Thyroid gland (tissue), 4 donors: ENCODE data around the gene FNDC3B. TPM values are rescaled to one million over a fixed set of nuclear protein-coding genes. Genes with fewer than 3 reads are reported as not detected.

Experiments
- DNase-seq, 2 donors: peaks; one replicate each; pipeline ENCODE4 v3.0.0-alpha.2; 2019
- H3K27ac ChIP-seq, 3 donors: fragments of 200-600 bp; sonication (generic); 1 replicate in 2 of 3; 2 replicates in 1 of 3; pipeline ENCODE4 v1.5.1; 2016 to 2019; ENCODE audit warnings: mild to moderate bottlenecking in 1 of 3, moderate library complexity in 1 of 3
- H3K27me3 ChIP-seq: fragments of 200-600 bp; sonication (generic); one replicate; pipeline ENCODE4 v1.5.1; 2019
- H3K36me3 ChIP-seq, 2 donors: fragments of 200-600 bp; sonication (generic); one replicate each; pipeline ENCODE4 v1.5.1; 2016 to 2019
- H3K4me1 ChIP-seq, 2 donors: fragments of 200-600 bp; sonication (generic); one replicate each; pipeline ENCODE4 v1.5.1; 2017 to 2019
- H3K4me3 ChIP-seq, 3 donors: fragments of 200-600 bp; sonication (generic); replicated peaks in 1 of 3; 1 replicate in 2 of 3; 2 replicates in 1 of 3; pipeline ENCODE4 v1.5.1; 2016; ENCODE audit warnings: mild to moderate bottlenecking in 1 of 3
- H3K9me3 ChIP-seq: fragments of 200-600 bp; sonication (generic); one replicate; pipeline ENCODE4 v1.5.1; 2017
- CTCF ChIP-seq, 6 experiments: fragments of 200-600 bp in 3 of 6; fragments of 450-650 bp in 3 of 6; sonication (generic) in 3 of 6; IDR thresholded peaks; one replicate each; pipeline ENCODE4 v1.5.1; 2016 to 2019; ENCODE audit warnings: antibody characterized with exemption in 6 of 6, mild to moderate bottlenecking in 2 of 6, inconsistent platforms in 1 of 6, moderate library complexity in 1 of 6
- POLR2A ChIP-seq, 2 donors: fragments of 450-650 bp; IDR thresholded peaks; one replicate each; pipeline ENCODE4 v1.6.1; 2017; ENCODE audit warnings: antibody characterized with exemption in 2 of 2, mild to moderate bottlenecking in 2 of 2, moderate library complexity in 1 of 2
- WGBS, 2 donors: methylation state at CpG; one replicate each; pipeline ENCODE4 v1.1.5; 2017; 5-methylcytosine and 5-hydroxymethylcytosine counted together
- intact Hi-C: fragments of 100-400 bp; cut with DNase I; formaldehyde crosslinking; loops from one replicate; pipeline ENCODE4 v1.15.1; 2023
- total RNA-seq, 4 donors: library from RNA; depleted of rRNA; stranded (reverse); fragments of >200 nt; gene quantifications; one replicate each; pipeline ENCODE4 v1.2.3, GENCODE V29; 2016

The FNDC3B gene
- total RNA-seq, 4 donors from 2014 or later, result 118 to 172 (median 146) TPM

- peaks cover 10 to 21% of the 10 kb centered on the region in 2 donors for H3K4me1 ChIP-seq
- intact Hi-C loops, result no loop called here
- no peak overlapping the region for H3K27ac ChIP-seq
Observed at GRCh38 chr3:172271386-172271976, 232.1 kb downstream of the FNDC3B start.

GRCh38 chr3:172272698-172273097 lies 233.3 kb downstream of the FNDC3B start:
- H3K9me3 ChIP-seq, result no peaks in the 10 kb centered on the region
- no peak for DNase-seq
- intact Hi-C loops, result no loop called here
- H3K27me3 ChIP-seq, result no peaks in the 10 kb centered on the region
- H3K4me1 ChIP-seq, result peaks cover 11 to 21% of the 10 kb centered on the region in 2 donors
- H3K36me3 ChIP-seq, result no peaks in the 10 kb centered on the region
- H3K4me3 ChIP-seq, result no peak overlapping the region
- WGBS, 2 donors, result 90 to 91% methylated on average over 2 of the region's 2 CpGs
- no peak overlapping the region for H3K27ac ChIP-seq
- TF ChIP-seq CTCF (IDR thresholded peaks at IDR 0.05), result no peak
- TF ChIP-seq POLR2A (IDR thresholded peaks at IDR 0.05), result no peak

More at GRCh38 chr3:172271386-172271976, 232.1 kb downstream of the FNDC3B start:
- no peaks in the 10 kb centered on the region for H3K9me3 ChIP-seq
- no peak for DNase-seq
- H3K27me3 ChIP-seq, result no peaks in the 10 kb centered on the region
- H3K4me3 ChIP-seq, result no peak overlapping the region
- H3K36me3 ChIP-seq, result no peaks in the 10 kb centered on the region
- 95% methylated on average over 9 of the region's 9 CpGs for WGBS, 2 donors
- TF ChIP-seq POLR2A (IDR thresholded peaks at IDR 0.05), result no peak
- no peak for TF ChIP-seq CTCF (IDR thresholded peaks at IDR 0.05)

- WGBS, 2 donors, result 98% methylated on average over 1 of the region's 1 CpG
- peak overlapping the region in 1 of 3 donors; percentile 5 for H3K27ac ChIP-seq
- no peak for DNase-seq
- H3K4me1 ChIP-seq, result peaks cover 18 to 27% of the 10 kb centered on the region in 2 donors
- H3K4me3 ChIP-seq, result no peak overlapping the region
- H3K36me3 ChIP-seq, result no peaks in the 10 kb centered on the region
- intact Hi-C loops, result no loop called here
- TF ChIP-seq CTCF (IDR thresholded peaks at IDR 0.05), result no peak
- TF ChIP-seq POLR2A (IDR thresholded peaks at IDR 0.05), result no peak
- no peaks in the 10 kb centered on the region for H3K27me3 ChIP-seq
- H3K9me3 ChIP-seq, result no peaks in the 10 kb centered on the region
Observed at GRCh38 chr3:172273378-172273777, 234.0 kb downstream of the FNDC3B start.

- 97% methylated on average over 2 of the region's 2 CpGs for WGBS, 2 donors
- Histone ChIP-seq H3K4me1 (peaks cover 26 to 41% of the 10 kb centered on the region in 2 donors), H3K9me3 (no peaks in the 10 kb centered on the region), H3K4me3 (no peak overlapping the region), H3K27ac (no peak overlapping the region), H3K36me3 (no peaks in the 10 kb centered on the region), H3K27me3 (no peaks in the 10 kb centered on the region)
- no peak for TF ChIP-seq POLR2A (IDR thresholded peaks at IDR 0.05)
- TF ChIP-seq CTCF (IDR thresholded peaks at IDR 0.05), result no peak
- intact Hi-C loops, result no loop called here
- DNase-seq, result no peak
Observed at GRCh38 chr3:172274906-172275305, 235.5 kb downstream of the FNDC3B start.

- WGBS, 2 donors, result 68 to 71% methylated on average over 1 of the region's 1 CpG
- DNase-seq, result no peak
- no peak for TF ChIP-seq POLR2A (IDR thresholded peaks at IDR 0.05)
- TF ChIP-seq CTCF (IDR thresholded peaks at IDR 0.05), result no peak
- H3K9me3 ChIP-seq, result no peaks in the 10 kb centered on the region
- peaks cover 26 to 47% of the 10 kb centered on the region in 2 donors for H3K4me1 ChIP-seq
- H3K4me3 ChIP-seq, result no peak overlapping the region
- intact Hi-C loops, result no loop called here
- no peaks in the 10 kb centered on the region for H3K36me3 ChIP-seq
- H3K27ac ChIP-seq, result no peak overlapping the region
- H3K27me3 ChIP-seq, result no peaks in the 10 kb centered on the region
Observed at GRCh38 chr3:172275586-172275985, 236.2 kb downstream of the FNDC3B start.
